ENCODE measurements around the gene APOC4.

Gene APOC4

GRCh38 chr19:44992336-44993163 is 50.5 kb downstream of the APOC4 start:
- H3K27ac ChIP-seq: no peak overlapping the region
- TF ChIP-seq, protein P1, sequence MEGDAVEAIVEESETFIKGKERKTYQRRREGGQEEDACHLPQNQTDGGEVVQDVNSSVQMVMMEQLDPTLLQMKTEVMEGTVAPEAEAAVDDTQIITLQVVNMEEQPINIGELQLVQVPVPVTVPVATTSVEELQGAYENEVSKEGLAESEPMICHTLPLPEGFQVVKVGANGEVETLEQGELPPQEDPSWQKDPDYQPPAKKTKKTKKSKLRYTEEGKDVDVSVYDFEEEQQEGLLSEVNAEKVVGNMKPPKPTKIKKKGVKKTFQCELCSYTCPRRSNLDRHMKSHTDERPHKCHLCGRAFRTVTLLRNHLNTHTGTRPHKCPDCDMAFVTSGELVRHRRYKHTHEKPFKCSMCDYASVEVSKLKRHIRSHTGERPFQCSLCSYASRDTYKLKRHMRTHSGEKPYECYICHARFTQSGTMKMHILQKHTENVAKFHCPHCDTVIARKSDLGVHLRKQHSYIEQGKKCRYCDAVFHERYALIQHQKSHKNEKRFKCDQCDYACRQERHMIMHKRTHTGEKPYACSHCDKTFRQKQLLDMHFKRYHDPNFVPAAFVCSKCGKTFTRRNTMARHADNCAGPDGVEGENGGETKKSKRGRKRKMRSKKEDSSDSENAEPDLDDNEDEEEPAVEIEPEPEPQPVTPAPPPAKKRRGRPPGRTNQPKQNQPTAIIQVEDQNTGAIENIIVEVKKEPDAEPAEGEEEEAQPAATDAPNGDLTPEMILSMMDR (conservative IDR thresholded peaks at IDR 0.05): no peak
- TF ChIP-seq ZFX (IDR thresholded peaks at IDR 0.05): no peak

DNA sequence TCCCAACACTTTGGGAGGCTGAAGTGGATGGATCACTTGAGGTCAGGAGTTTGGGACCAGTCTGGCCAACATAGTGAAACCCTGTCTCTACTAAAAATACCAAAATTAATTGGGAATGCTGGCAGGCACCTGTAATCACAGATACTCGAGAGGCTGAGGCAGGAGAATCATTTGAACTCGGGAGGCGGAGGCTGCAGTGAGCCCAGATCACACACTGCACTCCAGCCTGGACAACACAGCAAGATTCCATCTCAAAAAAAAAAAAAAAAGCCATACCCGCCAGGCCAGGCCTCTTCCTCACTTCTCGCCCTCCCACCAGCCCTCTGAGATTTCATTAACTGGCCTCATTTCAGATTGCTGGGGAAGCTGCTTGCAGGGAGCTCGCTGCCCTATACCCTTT is 51.5 kb downstream of the APOC4 start:
- TF ChIP-seq, protein P1 (conservative IDR thresholded peaks at IDR 0.05): no peak
- TF ChIP-seq ZFX (IDR thresholded peaks at IDR 0.05): no peak
- no peak overlapping the region for H3K27ac ChIP-seq

GRCh38 chr19:44993926-44994537 is 52.0 kb downstream of the APOC4 start:
- H3K27ac ChIP-seq: no peak overlapping the region
- TF ChIP-seq, protein P1 (conservative IDR thresholded peaks at IDR 0.05): no peak
- no peak for TF ChIP-seq ZFX (IDR thresholded peaks at IDR 0.05)

Data from C4-2B (cell line).